Breast epithelium (tissue), 4 donors: ENCODE measurements around the gene ICAM2. TPM values are rescaled to one million over a fixed set of nuclear protein-coding genes. Genes with fewer than 3 reads are reported as not detected.

Experiments
- DNase-seq, 2 donors: peaks; one replicate each; pipeline ENCODE4 v3.0.0-alpha.2; 2019; ENCODE audit warnings: low spot score in 2 of 2
- H3K27ac ChIP-seq, 2 donors: fragments of 200-600 bp; sonication (generic) in 1 of 2; one replicate each; pipeline ENCODE4 v1.5.1; 2016 to 2019; ENCODE audit warnings: mild to moderate bottlenecking in 1 of 2
- H3K27me3 ChIP-seq, 2 donors: fragments of 200-600 bp; sonication (generic) in 1 of 2; one replicate each; pipeline versions ENCODE4 v1.5.1 to v1.6.0; 2017 to 2019; ENCODE audit warnings: control low read depth in 1 of 2, mild to moderate bottlenecking in 1 of 2
- H3K36me3 ChIP-seq: fragments of 200-600 bp; one replicate; pipeline ENCODE4 v1.5.1; 2019
- H3K4me1 ChIP-seq, 2 donors: fragments of 200-600 bp; sonication (generic); one replicate each; pipeline ENCODE4 v1.5.1; 2016 to 2019; ENCODE audit warnings: control low read depth in 1 of 2
- H3K4me3 ChIP-seq, 3 donors: fragments of 200-600 bp; sonication (generic); 1 replicate in 2 of 3; 2 replicates in 1 of 3; pipeline ENCODE4 v1.5.1; 2016 to 2019; ENCODE audit warnings: mild to moderate bottlenecking in 3 of 3, moderate library complexity in 2 of 3
- H3K9me3 ChIP-seq, 2 donors: fragments of 200-600 bp; sonication (generic) in 1 of 2; one replicate each; pipeline ENCODE4 v1.5.1; 2016 to 2019; ENCODE audit warnings: control low read depth in 1 of 2
- CTCF ChIP-seq, 3 donors: fragments of 450-650 bp; IDR thresholded peaks; one replicate each; pipeline ENCODE4 v1.5.1; 2016 to 2017; ENCODE audit warnings: antibody characterized with exemption in 3 of 3, mild to moderate bottlenecking in 3 of 3, moderate library complexity in 3 of 3
- POLR2A ChIP-seq: fragments of 450-650 bp; IDR thresholded peaks from one replicate; pipeline ENCODE4 v1.6.1; 2016; ENCODE audit warnings: antibody characterized with exemption, mild to moderate bottlenecking, moderate library complexity
- POLR2AphosphoS5 ChIP-seq, 3 donors: sonication (generic); formaldehyde crosslinking; IDR thresholded peaks; one replicate each; pipeline ENCODE4 v1.6.1; 2017; ENCODE audit warnings: antibody characterized with exemption in 3 of 3
- intact Hi-C: fragments of 100-400 bp; cut with DNase I; formaldehyde crosslinking; loops from one replicate; pipeline ENCODE4 v1.15.1; 2023; ENCODE audit warnings: low total_unique reads
- total RNA-seq, 3 donors: library from RNA; depleted of rRNA; stranded (reverse); fragments of >200 nt; gene quantifications; one replicate each; pipeline ENCODE4 v1.1.0, GENCODE V29; 2016

The ICAM2 gene
- total RNA-seq, 3 donors from 2014 or later: 26.1 to 106 (median 32.2) TPM

- DNase-seq: no peak
- TF ChIP-seq CTCF (IDR thresholded peaks at IDR 0.05) (no peak), POLR2A (no peak), POLR2AphosphoS5 (IDR thresholded peaks at IDR 0.05) (no peak)
- peaks cover 0 to 7% of the 10 kb centered on the region in 2 donors for H3K27me3 ChIP-seq
- H3K4me3 ChIP-seq: peak overlapping the region in 1 of 3 donors; percentile 25
- intact Hi-C loops: no loop called here
- H3K9me3 ChIP-seq: no peaks in the 10 kb centered on the region
- no peaks in the 10 kb centered on the region for H3K36me3 ChIP-seq
- H3K27ac ChIP-seq: peak overlapping the region in 1 of 2 donors; percentile 25
- H3K4me1 ChIP-seq: peaks cover 3 to 9% of the 10 kb centered on the region in 2 donors
Measured at GRCh38 chr17:63988741-63989621, 31.5 kb downstream of the ICAM2 start.

GRCh38 chr17:63988127-63988478 is 32.3 kb downstream of the ICAM2 start:
- Histone ChIP-seq H3K27ac (peak overlapping the region in 1 of 2 donors; percentile 39), H3K4me3 (no peak overlapping the region), H3K9me3 (no peaks in the 10 kb centered on the region), H3K36me3 (no peaks in the 10 kb centered on the region), H3K27me3 (peaks cover 0 to 7% of the 10 kb centered on the region in 2 donors), H3K4me1 (peaks cover 3 to 9% of the 10 kb centered on the region in 2 donors)
- no peak for DNase-seq
- TF ChIP-seq CTCF (IDR thresholded peaks at IDR 0.05): no peak
- no peak for TF ChIP-seq POLR2AphosphoS5 (IDR thresholded peaks at IDR 0.05)
- TF ChIP-seq POLR2A: no peak
- intact Hi-C loops: no loop called here

DNA sequence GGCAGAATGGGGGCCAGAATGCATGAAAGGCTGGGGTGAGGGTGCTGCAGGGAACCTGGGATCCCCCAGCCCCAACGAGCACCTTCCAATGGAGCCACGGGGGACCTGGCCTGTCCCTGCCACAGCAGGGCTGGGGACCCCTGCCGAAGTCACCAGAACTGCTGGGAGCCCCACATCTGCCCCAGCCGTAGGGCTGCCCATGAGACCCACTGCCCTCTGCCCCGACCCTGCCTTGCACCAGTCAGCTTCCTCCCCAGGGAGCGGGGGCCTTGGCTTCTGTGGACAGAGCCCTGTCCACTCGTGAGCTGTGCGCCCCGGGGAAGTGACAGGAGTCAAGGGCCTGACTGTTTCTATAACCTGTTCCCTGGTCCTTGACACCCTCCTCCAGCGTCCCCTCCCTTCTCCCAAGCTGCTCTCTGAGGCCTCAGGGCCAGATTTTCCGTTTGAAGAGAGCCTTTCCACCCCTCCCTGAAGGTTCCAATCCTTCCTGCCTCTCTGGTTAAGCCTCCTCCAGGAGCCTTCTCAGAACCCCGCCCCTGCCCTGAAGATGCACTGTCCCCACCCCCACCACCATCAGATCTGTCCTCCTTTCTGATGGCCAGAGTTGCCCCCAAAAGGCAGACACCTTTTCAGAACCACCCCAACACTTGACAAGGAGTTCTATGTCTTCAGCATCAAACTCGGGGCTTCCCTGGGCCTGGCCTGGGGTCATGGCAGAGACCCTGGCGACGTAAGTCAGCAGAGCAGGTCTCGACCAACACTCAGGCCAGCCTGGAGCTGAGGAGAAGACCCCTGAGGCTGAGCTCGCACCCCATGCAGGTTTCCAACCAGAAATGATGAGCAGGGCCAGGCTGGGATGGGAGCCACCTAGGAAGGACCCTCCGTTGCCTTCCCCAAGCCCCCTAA is 33.0 kb downstream of the ICAM2 start:
- H3K36me3 ChIP-seq: no peaks in the 10 kb centered on the region
- no peak overlapping the region for H3K4me3 ChIP-seq
- intact Hi-C loops: no loop called here
- H3K27ac ChIP-seq: peak overlapping the region in 1 of 2 donors; percentile 39
- H3K27me3 ChIP-seq: peaks cover 0 to 7% of the 10 kb centered on the region in 2 donors
- TF ChIP-seq POLR2A: no peak
- no peak for TF ChIP-seq POLR2AphosphoS5 (IDR thresholded peaks at IDR 0.05)
- no peak for TF ChIP-seq CTCF (IDR thresholded peaks at IDR 0.05)
- no peak for DNase-seq
- H3K4me1 ChIP-seq: peaks cover 3 to 9% of the 10 kb centered on the region in 2 donors
- no peaks in the 10 kb centered on the region for H3K9me3 ChIP-seq

GRCh38 chr17:63986821-63987220 is 33.6 kb downstream of the ICAM2 start:
- no peak for DNase-seq
- no peak overlapping the region for H3K27ac ChIP-seq
- H3K36me3 ChIP-seq: no peaks in the 10 kb centered on the region
- peaks cover 0 to 7% of the 10 kb centered on the region in 2 donors for H3K27me3 ChIP-seq
- H3K9me3 ChIP-seq: no peaks in the 10 kb centered on the region
- TF ChIP-seq CTCF (IDR thresholded peaks at IDR 0.05) (no peak), POLR2AphosphoS5 (IDR thresholded peaks at IDR 0.05) (no peak), POLR2A (no peak)
- intact Hi-C loops: no loop called here
- H3K4me1 ChIP-seq: peaks cover 3 to 9% of the 10 kb centered on the region in 2 donors
- no peak overlapping the region for H3K4me3 ChIP-seq
